Nucleus accumbens (tissue), 56 donors: ENCODE data around the gene UGT1A7.
"Not testable (repeated sequence)": the region's sequence is repeated elsewhere in the genome, so short reads cannot be mapped to it uniquely, and the experiment has no call there.

Experiments
- DNase-seq, 56 donors: peaks; one replicate each; lab custom pipeline; 2025; lab: John Stamatoyannopoulos, UW

The UGT1A7 gene

DNA sequence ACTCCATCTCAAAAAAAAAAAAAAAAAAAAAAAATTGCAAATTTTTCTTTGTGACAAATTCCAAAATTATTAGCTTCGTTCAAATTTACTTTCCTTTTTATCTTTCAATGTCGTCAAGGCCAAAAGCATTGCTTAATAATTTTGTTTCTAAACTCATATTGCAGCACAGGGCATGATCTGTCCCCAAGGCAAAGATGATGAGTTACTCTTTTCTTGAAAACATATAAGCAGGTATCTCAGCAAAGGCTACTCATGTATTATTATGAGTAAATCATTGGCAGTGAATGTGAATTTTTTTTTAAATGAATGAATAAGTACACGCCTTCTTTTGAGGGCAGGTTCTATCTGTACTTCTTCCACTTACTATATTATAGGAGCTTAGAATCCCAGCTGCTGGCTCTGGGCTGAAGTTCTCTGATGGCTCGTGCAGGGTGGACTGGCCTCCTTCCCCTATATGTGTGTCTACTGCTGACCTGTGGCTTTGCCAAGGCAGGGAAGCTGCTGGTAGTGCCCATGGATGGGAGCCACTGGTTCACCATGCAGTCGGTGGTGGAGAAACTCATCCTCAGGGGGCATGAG lies at the start of gene UGT1A7:
TSS of gene UGT1A7 (plus strand) at position 381 of the 579 bp plus-strand sequence. CDS start at position 418, 37 bp downstream.
- DNase-seq: no peak

GRCh38 chr2:233636306-233636705 lies 45.4 kb upstream of the UGT1A7 start, which contains the start of gene UGT1A10:
UGT1A10 (plus strand) TSS chr2:233636448; CDS start chr2:233636523, 75 bp downstream.
- not testable (repeated sequence) for DNase-seq

DNA sequence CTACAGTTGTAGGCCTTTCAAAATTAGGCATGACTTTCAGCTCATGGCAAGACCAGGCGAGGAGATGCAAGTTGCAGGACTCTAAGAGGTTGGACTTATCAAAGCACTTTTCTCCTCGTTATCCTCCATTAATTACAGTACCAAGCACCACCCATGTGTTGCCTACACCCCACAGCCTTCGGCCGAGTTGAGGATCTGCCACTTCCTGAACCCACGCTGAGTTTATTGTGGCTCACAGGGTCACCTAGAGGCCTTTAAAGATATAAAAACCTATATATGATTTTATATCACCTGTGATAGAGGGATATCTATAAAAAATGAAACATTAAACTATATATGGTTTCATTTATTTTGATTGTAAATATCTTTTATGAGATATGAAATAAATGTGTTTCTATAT lies 42.9 kb upstream of the UGT1A7 start:
- no peak for DNase-seq

DNA sequence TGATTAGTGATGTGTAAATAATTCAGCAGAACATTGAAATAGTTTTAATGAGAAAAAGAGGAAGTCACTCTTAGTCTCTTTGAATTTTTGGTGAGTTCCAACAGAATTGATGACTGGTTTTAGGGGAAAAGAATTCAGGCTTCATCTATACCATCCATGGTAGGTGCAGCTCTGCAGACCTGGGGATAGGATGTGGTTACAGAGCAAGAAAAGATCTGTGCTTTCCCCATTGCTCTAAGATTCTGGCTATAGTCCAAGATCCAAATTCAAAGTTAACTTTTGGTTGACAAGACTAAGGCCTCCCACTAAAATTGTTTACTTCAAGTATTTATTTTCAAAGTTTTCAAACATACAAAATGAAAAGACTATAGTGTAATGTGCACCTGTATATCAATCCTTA lies 41.8 kb upstream of the UGT1A7 start:
- DNase-seq: no peak

DNA sequence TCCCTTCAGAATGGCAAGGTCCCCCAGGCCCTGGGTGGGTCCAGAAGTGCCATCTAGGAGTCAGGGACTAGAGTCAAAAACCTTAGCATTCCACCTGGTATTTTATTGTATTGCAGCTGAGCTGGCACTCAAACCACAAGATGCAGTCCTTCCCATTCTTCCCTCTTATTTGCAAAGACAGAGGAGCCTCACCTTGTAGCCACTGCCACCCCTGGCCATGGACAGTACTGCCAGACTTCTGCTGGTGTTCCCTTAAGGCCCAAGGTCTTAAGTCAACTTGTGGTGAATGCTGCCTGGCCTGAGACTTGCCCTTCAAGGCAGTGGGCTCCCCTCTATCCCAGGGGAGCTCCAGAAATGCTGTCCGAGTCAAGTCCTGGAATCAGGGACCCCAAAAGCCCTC lies 38.6 kb upstream of the UGT1A7 start:
- DNase-seq: no peak

- DNase-seq: not testable (repeated sequence)
Observed at GRCh38 chr2:233646033-233646432, 35.7 kb upstream of the UGT1A7 start.

DNA sequence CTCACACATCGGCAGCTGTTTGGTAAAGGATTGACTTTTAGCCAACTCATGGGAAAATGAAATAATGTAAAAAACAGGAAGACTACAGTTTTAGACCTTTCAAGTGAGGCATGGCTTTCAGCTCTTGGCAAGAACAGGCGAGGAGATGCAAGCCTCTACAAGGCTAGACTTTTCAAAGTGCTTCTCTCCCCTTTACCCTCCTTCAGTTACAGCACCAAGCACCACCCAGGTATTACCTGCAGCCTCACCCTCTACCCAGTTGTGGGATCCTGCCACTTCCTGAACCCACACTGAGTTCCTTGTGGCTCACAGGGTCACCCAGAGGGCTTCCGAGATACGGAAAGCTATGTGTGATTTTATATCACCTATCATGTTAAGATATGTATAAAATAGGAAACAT lies 30.7 kb upstream of the UGT1A7 start:
- DNase-seq: no peak

DNA sequence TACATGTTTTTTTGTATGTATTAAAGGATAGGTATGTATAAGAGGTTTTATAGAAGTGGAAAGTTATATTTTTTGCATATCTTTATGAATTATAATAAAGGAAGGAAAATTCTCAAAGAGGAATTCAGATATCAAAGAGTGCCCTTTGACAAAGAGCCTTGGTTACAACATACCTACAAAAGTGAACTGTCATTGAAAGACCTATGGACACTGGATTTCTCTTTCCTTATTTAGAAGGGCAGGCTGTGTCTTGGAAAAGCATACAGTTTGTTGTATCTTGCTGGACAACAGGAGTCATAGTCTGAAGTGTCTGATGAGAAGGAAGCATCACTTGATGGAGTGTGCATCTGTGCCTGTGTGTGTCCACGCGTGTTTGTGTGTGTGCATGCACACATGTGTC lies 30.3 kb upstream of the UGT1A7 start:
- DNase-seq: no peak

DNA sequence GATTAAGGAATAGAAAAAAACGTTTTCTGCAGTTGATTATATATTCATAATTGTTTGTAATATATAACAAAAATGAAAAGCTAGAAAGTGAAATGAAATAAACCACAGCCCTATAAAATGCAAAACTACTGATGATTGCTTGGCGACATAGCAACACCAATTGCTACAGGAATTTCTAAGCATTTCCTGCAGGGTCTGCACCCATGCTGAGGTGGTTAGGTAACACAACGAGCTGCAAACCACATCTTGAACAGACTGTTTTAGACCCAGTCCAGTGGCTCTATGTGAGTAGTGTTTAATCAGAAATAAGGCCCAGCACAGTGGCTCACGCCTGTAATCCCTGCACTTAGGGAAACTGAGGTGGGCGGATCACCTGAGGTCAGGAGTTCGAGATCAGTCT lies 27.2 kb upstream of the UGT1A7 start:
- no peak for DNase-seq

DNA sequence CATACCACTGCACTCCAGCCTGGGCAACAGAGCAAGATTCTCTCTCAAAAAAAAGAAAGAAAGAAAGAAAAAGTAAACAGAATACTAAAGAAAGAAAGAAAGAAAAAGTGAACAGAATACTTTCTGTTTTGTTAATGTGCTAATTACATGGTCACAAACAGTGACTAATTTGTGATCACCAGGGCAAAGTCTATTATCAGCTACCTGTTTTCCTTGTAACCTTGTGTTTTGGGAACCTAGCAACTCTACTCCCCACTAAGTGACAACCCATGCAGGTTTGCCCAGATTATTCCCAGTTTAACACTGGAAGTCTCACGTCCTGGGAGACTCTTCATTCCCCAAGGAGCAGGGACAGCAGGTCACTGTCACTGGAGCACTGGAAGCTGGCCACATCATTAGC lies 26.7 kb upstream of the UGT1A7 start:
- DNase-seq: no peak

- DNase-seq: not testable (repeated sequence)
Observed at GRCh38 chr2:233655943-233656342, 25.8 kb upstream of the UGT1A7 start.

DNA sequence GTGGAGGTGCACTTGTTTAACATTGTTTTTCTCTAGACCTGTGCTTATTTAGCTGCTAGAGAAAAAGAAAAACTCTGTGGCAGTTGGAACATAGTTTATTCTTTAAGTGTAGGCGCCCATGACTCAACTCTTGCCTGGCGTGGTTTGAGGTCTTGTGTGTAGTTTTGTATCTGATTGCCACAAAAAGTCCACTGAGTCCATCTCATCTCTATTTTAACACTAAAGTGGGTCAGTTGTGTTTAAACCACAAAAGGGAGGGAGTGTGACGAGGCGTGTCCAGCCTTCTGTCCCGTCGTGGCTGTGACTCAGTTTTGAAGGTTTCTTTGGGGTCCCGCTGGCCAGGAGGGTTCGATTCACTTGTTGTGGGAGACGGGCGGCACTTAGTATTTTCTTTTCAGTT lies 25.3 kb upstream of the UGT1A7 start:
- no peak for DNase-seq

- DNase-seq: no peak
Observed at GRCh38 chr2:233658610-233659009, 23.1 kb upstream of the UGT1A7 start.

DNA sequence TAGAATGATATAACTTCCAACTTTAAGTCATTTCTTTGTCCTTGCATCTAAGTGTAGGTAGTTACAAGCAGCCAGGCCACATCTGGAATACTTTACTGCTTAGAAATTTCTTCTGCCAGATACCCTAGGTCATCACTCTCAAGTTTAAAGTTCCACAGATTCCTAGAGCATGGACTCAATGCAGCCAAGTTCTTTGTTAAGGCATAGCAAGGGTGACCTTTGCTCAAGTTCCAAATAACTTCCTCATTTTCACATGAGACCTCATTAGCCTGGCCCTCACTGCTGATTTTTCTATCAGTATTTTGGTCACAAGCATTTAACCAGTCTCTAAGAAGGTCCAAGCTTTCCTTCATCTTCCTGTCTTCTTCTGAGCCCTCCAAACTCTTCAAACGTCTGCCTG lies 17.8 kb upstream of the UGT1A7 start:
- DNase-seq: no peak

DNA sequence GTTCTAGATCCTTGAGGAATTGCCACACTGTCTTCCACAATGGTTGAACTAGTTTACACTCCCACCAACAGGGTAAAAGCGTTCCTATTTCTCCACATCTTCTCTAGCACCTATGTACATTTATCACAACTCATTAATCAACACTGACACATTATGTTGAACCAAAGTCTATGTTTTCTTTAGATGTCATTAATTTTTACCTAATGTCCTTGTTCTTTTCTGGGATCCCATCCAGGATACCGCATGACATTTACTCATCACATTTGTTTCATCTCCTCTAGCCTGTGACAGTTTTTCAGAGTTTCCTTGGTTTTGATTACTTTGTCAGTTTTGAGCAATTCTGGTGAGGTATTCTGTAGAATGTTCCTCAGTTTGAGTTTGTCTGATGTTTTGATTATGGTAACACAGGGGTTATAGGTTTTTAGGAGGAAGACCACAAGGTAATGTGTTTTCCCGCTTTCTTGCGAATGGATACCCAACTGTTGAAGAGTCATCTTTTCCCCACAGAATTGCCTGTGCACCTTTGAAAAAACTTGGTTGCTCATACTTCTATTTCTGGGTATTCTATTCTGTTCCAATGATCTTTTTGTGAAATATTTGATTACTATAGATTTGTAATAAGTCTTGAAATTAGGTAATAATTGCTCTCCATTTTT lies 13.0 kb upstream of the UGT1A7 start:
- DNase-seq: no peak

- no peak for DNase-seq
Observed at GRCh38 chr2:233671290-233672161, 10.2 kb upstream of the UGT1A7 start, which contains the start of gene UGT1A9. UGT1A9 (plus strand) TSS chr2:233671898; CDS start chr2:233671935, 37 bp downstream.

DNA sequence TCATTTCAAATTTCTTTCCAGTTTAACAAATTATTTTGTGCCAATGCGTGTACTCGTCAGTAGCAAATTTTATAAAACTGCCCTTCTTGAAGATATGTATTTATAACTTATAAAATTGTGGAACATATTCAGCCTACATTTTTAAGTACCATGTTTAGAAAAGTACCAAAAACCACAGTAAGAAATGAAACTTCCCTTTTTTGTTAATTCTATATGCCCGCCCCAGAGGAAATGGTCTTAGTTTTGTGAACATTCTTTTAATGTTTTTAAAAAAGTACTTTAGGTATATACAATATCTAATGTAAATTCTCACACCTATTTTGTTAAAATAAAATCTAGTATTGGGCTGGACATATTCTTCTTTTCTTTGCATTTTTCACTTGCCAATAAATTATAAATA lies 8.8 kb upstream of the UGT1A7 start:
- no peak for DNase-seq

GRCh38 chr2:233673896-233674295 lies 7.8 kb upstream of the UGT1A7 start:
- DNase-seq: no peak

DNA sequence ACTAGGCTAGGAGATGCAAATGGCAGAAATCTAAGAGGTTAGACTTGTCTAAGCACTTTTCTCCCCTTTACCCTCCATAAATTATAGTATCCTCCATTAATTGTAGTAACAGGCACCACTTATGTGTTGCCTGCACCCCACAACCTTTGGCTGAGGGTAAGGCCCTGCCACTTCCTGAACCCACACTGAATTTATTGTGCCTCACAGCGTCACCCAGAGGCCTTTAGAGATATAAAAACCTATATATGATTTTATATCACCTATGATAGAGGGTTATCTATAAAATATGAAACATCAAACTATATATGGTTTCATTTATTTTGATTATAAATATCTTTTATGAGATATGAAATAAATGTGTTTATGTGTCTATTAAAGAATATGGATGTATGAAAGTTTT lies 7.4 kb upstream of the UGT1A7 start:
- DNase-seq: no peak

- DNase-seq: no peak
Observed at GRCh38 chr2:233674995-233675394, 6.7 kb upstream of the UGT1A7 start.

- no peak for DNase-seq
Observed at GRCh38 chr2:233676046-233676445, 5.7 kb upstream of the UGT1A7 start.
